Measurements from ENCODE around the gene RSKR.

Gene RSKR

DNA sequence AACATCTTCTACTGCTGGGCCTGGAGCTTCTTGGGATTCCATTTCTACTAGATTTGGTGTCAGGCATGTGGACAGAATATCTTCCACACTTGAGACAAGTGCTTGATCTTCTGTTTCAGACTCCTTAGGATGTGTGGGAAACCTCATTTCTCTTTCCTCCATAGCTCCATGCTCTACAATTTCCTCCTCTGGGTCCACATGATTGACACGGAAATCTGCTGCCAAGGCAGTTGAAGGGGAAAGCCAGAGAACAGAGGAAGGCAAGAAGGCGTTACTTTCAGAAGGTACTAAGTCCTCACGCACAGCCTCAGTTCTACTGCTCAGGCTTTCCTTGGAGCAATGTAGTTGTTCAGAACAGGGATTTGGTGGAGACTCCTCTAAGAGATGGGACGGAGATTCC is 21.7 kb downstream of the RSKR start:
- no peak for DNase-seq
- Histone ChIP-seq H3K36me3 (ENCODE audit: insufficient read depth, low read length) (peaks cover 70% of the 10 kb centered on the region), H3K4me3 (ENCODE audit: low read depth in 1 of 2, low read length in 2 of 2) (no peak overlapping the region), H3K27ac (ENCODE audit: low read length) (no peak overlapping the region), H3K4me2 (ENCODE audit: insufficient read depth, low read length) (no peak overlapping the region), H3K79me2 (ENCODE audit: insufficient read depth, low read length) (peaks cover 51% of the 10 kb centered on the region), H2AFZ (ENCODE audit: low read depth, low read length) (no peak overlapping the region), H4K20me1 (ENCODE audit: insufficient read depth, low read length) (no peaks in the 10 kb centered on the region; the same call in 1 of the 2 replicates), H3K4me1 (ENCODE audit: insufficient read depth, low read length) (peaks cover 11% of the 10 kb centered on the region), H3K9me3 (ENCODE audit: insufficient read depth, low read length, severe bottlenecking) (no peaks in the 10 kb centered on the region), H3K9ac (ENCODE audit: low read depth, low read length) (no peak overlapping the region), H3K27me3 (ENCODE audit: insufficient read depth, low read length, poor library complexity) (no peaks in the 10 kb centered on the region)
- TF ChIP-seq, protein P1, sequence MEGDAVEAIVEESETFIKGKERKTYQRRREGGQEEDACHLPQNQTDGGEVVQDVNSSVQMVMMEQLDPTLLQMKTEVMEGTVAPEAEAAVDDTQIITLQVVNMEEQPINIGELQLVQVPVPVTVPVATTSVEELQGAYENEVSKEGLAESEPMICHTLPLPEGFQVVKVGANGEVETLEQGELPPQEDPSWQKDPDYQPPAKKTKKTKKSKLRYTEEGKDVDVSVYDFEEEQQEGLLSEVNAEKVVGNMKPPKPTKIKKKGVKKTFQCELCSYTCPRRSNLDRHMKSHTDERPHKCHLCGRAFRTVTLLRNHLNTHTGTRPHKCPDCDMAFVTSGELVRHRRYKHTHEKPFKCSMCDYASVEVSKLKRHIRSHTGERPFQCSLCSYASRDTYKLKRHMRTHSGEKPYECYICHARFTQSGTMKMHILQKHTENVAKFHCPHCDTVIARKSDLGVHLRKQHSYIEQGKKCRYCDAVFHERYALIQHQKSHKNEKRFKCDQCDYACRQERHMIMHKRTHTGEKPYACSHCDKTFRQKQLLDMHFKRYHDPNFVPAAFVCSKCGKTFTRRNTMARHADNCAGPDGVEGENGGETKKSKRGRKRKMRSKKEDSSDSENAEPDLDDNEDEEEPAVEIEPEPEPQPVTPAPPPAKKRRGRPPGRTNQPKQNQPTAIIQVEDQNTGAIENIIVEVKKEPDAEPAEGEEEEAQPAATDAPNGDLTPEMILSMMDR (IDR thresholded peaks at IDR 0.05; ENCODE audit: borderline replicate concordance, extremely low read depth, low read length, poor library complexity, severe bottlenecking): no peak
- no peak for TF ChIP-seq EZH2 (IDR thresholded peaks at IDR 0.05; ENCODE audit: borderline replicate concordance, low read depth, low read length, severe bottlenecking)
- no peak for ATAC-seq (ENCODE audit: insufficient read depth, low read depth)

DNA sequence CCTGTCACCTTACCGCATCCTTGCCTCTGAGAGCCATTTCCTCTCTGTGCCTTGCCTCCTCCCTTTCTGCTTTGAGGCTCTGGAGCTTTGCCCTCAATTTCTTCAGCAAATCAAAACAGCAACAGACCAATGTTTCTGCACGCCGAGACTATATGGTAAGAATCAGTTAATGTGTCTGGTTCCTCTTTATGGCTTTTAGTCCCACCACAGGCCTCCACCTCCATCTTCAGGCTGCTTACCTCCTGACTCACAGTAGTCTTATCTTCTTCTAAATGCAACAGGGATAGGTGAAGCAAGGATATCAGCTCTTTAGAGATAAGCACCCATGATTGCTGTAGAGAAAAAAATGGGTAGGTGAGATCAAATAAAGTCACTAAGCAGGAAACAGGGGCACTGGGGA is 28.1 kb downstream of the RSKR start:
- no peak for ATAC-seq (ENCODE audit: insufficient read depth, low read depth)
- Histone ChIP-seq H3K27me3 (ENCODE audit: insufficient read depth, low read length, poor library complexity) (no peaks in the 10 kb centered on the region), H4K20me1 (ENCODE audit: insufficient read depth, low read length) (peaks cover 4% of the 10 kb centered on the region; the same call in 1 of the 2 replicates), H3K9ac (ENCODE audit: low read depth, low read length) (no peak overlapping the region), H3K36me3 (ENCODE audit: insufficient read depth, low read length) (peaks cover 86% of the 10 kb centered on the region), H3K4me3 (ENCODE audit: low read depth in 1 of 2, low read length in 2 of 2) (no peak overlapping the region), H3K4me2 (ENCODE audit: insufficient read depth, low read length) (no peak overlapping the region), H3K79me2 (ENCODE audit: insufficient read depth, low read length) (peaks cover 5% of the 10 kb centered on the region), H3K27ac (ENCODE audit: low read length) (no peak overlapping the region), H3K4me1 (ENCODE audit: insufficient read depth, low read length) (no peaks in the 10 kb centered on the region), H2AFZ (ENCODE audit: low read depth, low read length) (no peak overlapping the region), H3K9me3 (ENCODE audit: insufficient read depth, low read length, severe bottlenecking) (no peaks in the 10 kb centered on the region)
- DNase-seq: no peak
- TF ChIP-seq, protein P1 (IDR thresholded peaks at IDR 0.05; ENCODE audit: borderline replicate concordance, extremely low read depth, low read length, poor library complexity, severe bottlenecking): no peak
- no peak for TF ChIP-seq EZH2 (IDR thresholded peaks at IDR 0.05; ENCODE audit: borderline replicate concordance, low read depth, low read length, severe bottlenecking)

DNA sequence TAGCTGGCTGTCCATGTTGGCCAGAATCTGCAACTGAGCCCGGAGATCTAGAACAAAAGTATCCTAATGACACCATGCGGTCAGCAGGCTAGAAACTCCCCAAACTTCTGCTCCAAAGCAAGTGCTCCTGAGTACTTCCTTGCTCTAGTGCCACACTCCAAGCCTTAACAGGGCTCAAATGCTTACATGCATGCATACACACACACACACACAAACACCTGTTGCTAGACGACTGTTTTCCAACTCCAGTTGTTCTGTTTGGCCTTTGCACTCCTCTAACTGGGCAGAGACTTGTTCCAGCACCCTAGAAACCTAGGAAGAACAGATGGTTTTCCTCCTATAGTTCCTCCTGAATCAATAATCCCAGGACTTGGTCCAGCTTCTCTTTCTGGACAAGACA is 29.6 kb downstream of the RSKR start:
- Histone ChIP-seq H3K79me2 (ENCODE audit: insufficient read depth, low read length) (peaks cover 2% of the 10 kb centered on the region; the same call in 1 of the 2 replicates), H3K27me3 (ENCODE audit: insufficient read depth, low read length, poor library complexity) (no peaks in the 10 kb centered on the region), H3K4me1 (ENCODE audit: insufficient read depth, low read length) (no peaks in the 10 kb centered on the region), H4K20me1 (ENCODE audit: insufficient read depth, low read length) (peaks cover 4% of the 10 kb centered on the region; the same call in 1 of the 2 replicates), H3K27ac (ENCODE audit: low read length) (no peak overlapping the region), H2AFZ (ENCODE audit: low read depth, low read length) (no peak overlapping the region), H3K9ac (ENCODE audit: low read depth, low read length) (no peak overlapping the region), H3K36me3 (ENCODE audit: insufficient read depth, low read length) (peaks cover 90% of the 10 kb centered on the region), H3K9me3 (ENCODE audit: insufficient read depth, low read length, severe bottlenecking) (no peaks in the 10 kb centered on the region), H3K4me3 (ENCODE audit: low read depth in 1 of 2, low read length in 2 of 2) (no peak overlapping the region), H3K4me2 (ENCODE audit: insufficient read depth, low read length) (no peak overlapping the region)
- TF ChIP-seq EZH2 (IDR thresholded peaks at IDR 0.05; ENCODE audit: borderline replicate concordance, low read depth, low read length, severe bottlenecking): no peak
- TF ChIP-seq, protein P1 (IDR thresholded peaks at IDR 0.05; ENCODE audit: borderline replicate concordance, extremely low read depth, low read length, poor library complexity, severe bottlenecking): no peak
- DNase-seq: no peak
- ATAC-seq (ENCODE audit: insufficient read depth, low read depth): no peak

DNA sequence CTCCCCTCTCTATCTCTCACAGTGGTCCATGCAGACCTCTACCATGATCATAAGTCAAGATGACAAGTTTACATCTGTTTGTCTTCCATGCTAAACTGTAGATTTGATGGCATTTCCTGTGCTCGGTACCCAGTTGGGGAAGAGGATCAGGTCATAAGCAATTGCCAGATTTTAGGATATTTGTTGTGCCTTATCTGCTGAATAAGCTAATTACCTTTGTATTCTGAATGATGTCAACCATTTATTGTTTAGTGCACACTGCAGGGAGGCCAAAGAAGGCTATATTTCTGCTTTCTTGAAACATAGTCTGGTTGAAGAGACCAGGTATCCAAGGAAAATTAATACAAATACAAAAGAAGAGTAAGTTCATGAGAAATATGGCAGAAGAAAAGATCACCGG is 31.5 kb downstream of the RSKR start:
- DNase-seq (no peak), ATAC-seq (ENCODE audit: insufficient read depth, low read depth) (no peak)
- no peaks in the 10 kb centered on the region for H3K9me3 ChIP-seq (ENCODE audit: insufficient read depth, low read length, severe bottlenecking)
- no peaks in the 10 kb centered on the region for H3K79me2 ChIP-seq (ENCODE audit: insufficient read depth, low read length)
- H3K4me2 ChIP-seq (ENCODE audit: insufficient read depth, low read length): no peak overlapping the region
- no peak overlapping the region for H3K9ac ChIP-seq (ENCODE audit: low read depth, low read length)
- no peak overlapping the region for H2AFZ ChIP-seq (ENCODE audit: low read depth, low read length)
- H4K20me1 ChIP-seq (ENCODE audit: insufficient read depth, low read length): peaks cover 4% of the 10 kb centered on the region; the same call in 1 of the 2 replicates
- no peak overlapping the region for H3K27ac ChIP-seq (ENCODE audit: low read length)
- no peaks in the 10 kb centered on the region for H3K4me1 ChIP-seq (ENCODE audit: insufficient read depth, low read length)
- H3K36me3 ChIP-seq (ENCODE audit: insufficient read depth, low read length): peaks cover 95% of the 10 kb centered on the region
- no peaks in the 10 kb centered on the region for H3K27me3 ChIP-seq (ENCODE audit: insufficient read depth, low read length, poor library complexity)
- TF ChIP-seq, protein P1 (IDR thresholded peaks at IDR 0.05; ENCODE audit: borderline replicate concordance, extremely low read depth, low read length, poor library complexity, severe bottlenecking): no peak
- no peak for TF ChIP-seq EZH2 (IDR thresholded peaks at IDR 0.05; ENCODE audit: borderline replicate concordance, low read depth, low read length, severe bottlenecking)
- no peak overlapping the region for H3K4me3 ChIP-seq (ENCODE audit: low read depth in 1 of 2, low read length in 2 of 2)

Data from DND-41 (cell line).